Stomach smooth muscle (tissue), 2 donors: ENCODE measurements around the gene SLC27A4.
"Not testable (repeated sequence)": the region's sequence is repeated elsewhere in the genome, so short reads cannot be mapped to it uniquely, and the experiment has no call there.

ENCODE experiments used
- H3K27ac ChIP-seq: one replicate; pipeline ENCODE4 v1.7.0; 2013; ENCODE audit warnings: mild to moderate bottlenecking, low read length, inconsistent platforms
- H3K27me3 ChIP-seq, 2 donors: one replicate each; pipeline ENCODE4 v1.7.0; 2013; ENCODE audit warnings: low read length in 2 of 2; ENCODE audit not compliant: insufficient read depth in 2 of 2, control insufficient read depth in 1 of 2
- H3K36me3 ChIP-seq, 2 donors: one replicate each; pipeline ENCODE4 v1.7.0; 2013; ENCODE audit warnings: low read length in 2 of 2; ENCODE audit not compliant: control insufficient read depth in 2 of 2, insufficient read depth in 2 of 2
- H3K4me1 ChIP-seq: one replicate; pipeline ENCODE4 v1.7.0; 2013; ENCODE audit warnings: low read length; ENCODE audit not compliant: control insufficient read depth, insufficient read depth
- H3K4me3 ChIP-seq, 2 donors: one replicate each; pipeline ENCODE4 v1.7.0; 2013; ENCODE audit warnings: low read length in 2 of 2
- H3K9ac ChIP-seq, 2 donors: one replicate each; pipeline ENCODE4 v1.7.0; 2013; ENCODE audit warnings: low read length in 2 of 2, mild to moderate bottlenecking in 1 of 2
- H3K9me3 ChIP-seq, 2 donors: one replicate each; pipeline ENCODE4 v1.7.0; 2013; ENCODE audit warnings: low read length in 2 of 2; ENCODE audit not compliant: control insufficient read depth in 2 of 2
- donor health status: healthy.
- donor health status: Pancreatic carcinoma.

Gene SLC27A4

DNA sequence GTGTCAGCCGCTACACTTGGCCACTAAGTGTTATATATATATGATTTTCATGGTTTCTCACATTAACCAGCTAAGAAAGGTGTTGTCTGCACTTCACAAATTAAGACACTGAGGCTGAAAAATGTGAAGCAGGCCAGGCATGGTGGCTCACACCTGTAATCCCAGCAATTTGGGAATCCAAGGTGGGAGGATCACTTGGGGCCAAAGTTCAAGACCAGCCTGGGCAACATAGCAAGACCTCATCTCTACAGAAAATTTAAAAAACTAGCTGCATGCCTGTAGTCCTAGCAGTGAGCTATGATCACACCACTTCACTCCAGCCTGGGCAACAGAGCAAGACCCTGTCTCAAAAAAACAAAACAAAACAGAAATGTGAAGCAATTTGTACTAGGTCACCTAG lies 15.9 kb upstream of the SLC27A4 start:
- H3K27ac ChIP-seq: no peak overlapping the region
- peaks cover 25% of the 10 kb centered on the region for H3K4me1 ChIP-seq
- H3K9me3 ChIP-seq: no peaks in the 10 kb centered on the region
- H3K36me3 ChIP-seq: peaks cover 20 to 29% of the 10 kb centered on the region in 2 donors
- H3K9ac ChIP-seq: peak overlapping the region; percentile 16 to 29
- H3K4me3 ChIP-seq: no peak overlapping the region
- no peaks in the 10 kb centered on the region for H3K27me3 ChIP-seq

GRCh38 chr9:128325629-128326028 lies 14.7 kb upstream of the SLC27A4 start:
- no peaks in the 10 kb centered on the region for H3K9me3 ChIP-seq
- peaks cover 20 to 32% of the 10 kb centered on the region in 2 donors for H3K36me3 ChIP-seq
- H3K4me3 ChIP-seq: no peak overlapping the region
- H3K4me1 ChIP-seq: peaks cover 25% of the 10 kb centered on the region
- no peak overlapping the region for H3K27ac ChIP-seq
- no peaks in the 10 kb centered on the region for H3K27me3 ChIP-seq
- H3K9ac ChIP-seq: no peak overlapping the region

DNA sequence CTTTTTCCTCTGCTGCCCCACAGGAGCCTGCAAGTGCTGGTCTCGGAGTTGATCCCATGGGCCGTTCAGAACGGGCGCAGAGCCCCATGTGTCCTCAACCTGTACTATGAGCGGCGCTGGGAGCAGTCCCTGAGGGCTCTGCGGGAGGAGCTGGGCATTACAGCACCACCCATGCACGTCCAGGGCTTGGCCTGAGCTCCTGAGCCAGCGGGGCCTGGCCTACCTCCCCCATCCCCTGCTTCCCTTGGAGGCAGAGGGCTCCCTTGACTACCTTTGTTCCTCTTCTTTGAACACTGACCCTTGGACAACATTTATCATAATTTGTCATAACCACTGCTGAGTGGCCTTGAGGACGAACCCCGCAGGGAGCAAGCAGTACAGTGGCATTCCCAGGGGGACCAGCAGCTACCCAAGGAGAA lies 6.9 kb upstream of the SLC27A4 start:
- Histone ChIP-seq H3K27ac (no peak overlapping the region), H3K9me3 (no peaks in the 10 kb centered on the region), H3K9ac (no peak overlapping the region), H3K36me3 (peaks cover 14 to 19% of the 10 kb centered on the region in 2 donors), H3K4me3 (no peak overlapping the region), H3K4me1 (no peaks in the 10 kb centered on the region), H3K27me3 (no peaks in the 10 kb centered on the region)

DNA sequence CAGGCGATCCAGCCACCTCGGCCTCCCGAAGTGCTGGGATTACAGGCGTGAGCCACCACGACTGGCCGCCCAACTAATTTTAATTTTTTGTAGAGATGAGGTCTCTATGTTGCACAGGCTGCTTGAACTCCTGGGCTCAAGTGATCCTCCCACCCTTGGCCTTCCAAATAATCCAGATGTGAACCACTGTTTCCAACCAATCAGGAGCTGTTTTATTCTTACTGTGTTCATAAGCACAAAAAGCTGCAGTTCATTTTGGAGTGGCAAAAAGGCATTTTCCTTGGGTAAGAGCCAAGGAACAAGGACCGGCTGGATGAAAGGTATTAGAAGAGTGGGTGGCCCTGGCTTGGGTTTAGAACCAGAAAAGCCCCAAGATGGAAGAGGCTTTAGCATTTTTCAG lies 5.2 kb upstream of the SLC27A4 start:
- H3K9ac ChIP-seq: no peak overlapping the region
- H3K27me3 ChIP-seq: no peaks in the 10 kb centered on the region
- H3K4me1 ChIP-seq: peaks cover 4% of the 10 kb centered on the region

DNA sequence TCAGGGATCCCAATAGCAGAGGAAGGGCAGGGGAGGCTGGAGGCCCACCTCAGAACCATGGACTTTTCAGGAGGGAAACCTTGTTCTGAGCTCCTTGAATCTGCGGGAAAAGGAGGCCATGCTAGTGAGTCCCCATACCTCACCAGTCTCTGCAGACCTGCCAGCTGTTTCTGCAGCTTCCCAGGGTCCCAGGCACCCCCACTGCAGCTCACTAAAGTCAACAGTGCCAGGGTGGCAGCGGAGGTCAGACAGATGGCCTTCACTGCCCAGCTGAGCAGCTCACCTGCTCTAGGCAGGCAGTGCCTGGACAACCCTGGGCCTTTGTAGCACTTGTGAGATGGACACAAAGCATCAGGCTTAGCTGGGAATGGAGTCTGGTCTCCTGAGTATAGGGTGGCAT lies 4.4 kb upstream of the SLC27A4 start:
- H3K9me3 ChIP-seq: no peaks in the 10 kb centered on the region
- no peak overlapping the region for H3K9ac ChIP-seq
- no peak overlapping the region for H3K27ac ChIP-seq
- H3K4me3 ChIP-seq: no peak overlapping the region
- no peaks in the 10 kb centered on the region for H3K27me3 ChIP-seq
- peaks cover 10 to 12% of the 10 kb centered on the region in 2 donors for H3K36me3 ChIP-seq
- H3K4me1 ChIP-seq: peaks cover 7% of the 10 kb centered on the region

More for the DNA sequence above, 5.2 kb upstream of the SLC27A4 start:
- Histone ChIP-seq H3K4me3 (no peak overlapping the region), H3K36me3 (peaks cover 10 to 12% of the 10 kb centered on the region in 2 donors), H3K27ac (no peak overlapping the region), H3K9me3 (no peaks in the 10 kb centered on the region)

- Histone ChIP-seq H3K4me1 (peaks cover 17% of the 10 kb centered on the region), H3K9ac (no peak overlapping the region), H3K9me3 (no peaks in the 10 kb centered on the region), H3K27me3 (no peaks in the 10 kb centered on the region), H3K4me3 (no peak overlapping the region), H3K36me3 (peaks cover 3 to 8% of the 10 kb centered on the region in 2 donors), H3K27ac (no peak overlapping the region)
Observed at GRCh38 chr9:128337936-128338335, 2.4 kb upstream of the SLC27A4 start.

DNA sequence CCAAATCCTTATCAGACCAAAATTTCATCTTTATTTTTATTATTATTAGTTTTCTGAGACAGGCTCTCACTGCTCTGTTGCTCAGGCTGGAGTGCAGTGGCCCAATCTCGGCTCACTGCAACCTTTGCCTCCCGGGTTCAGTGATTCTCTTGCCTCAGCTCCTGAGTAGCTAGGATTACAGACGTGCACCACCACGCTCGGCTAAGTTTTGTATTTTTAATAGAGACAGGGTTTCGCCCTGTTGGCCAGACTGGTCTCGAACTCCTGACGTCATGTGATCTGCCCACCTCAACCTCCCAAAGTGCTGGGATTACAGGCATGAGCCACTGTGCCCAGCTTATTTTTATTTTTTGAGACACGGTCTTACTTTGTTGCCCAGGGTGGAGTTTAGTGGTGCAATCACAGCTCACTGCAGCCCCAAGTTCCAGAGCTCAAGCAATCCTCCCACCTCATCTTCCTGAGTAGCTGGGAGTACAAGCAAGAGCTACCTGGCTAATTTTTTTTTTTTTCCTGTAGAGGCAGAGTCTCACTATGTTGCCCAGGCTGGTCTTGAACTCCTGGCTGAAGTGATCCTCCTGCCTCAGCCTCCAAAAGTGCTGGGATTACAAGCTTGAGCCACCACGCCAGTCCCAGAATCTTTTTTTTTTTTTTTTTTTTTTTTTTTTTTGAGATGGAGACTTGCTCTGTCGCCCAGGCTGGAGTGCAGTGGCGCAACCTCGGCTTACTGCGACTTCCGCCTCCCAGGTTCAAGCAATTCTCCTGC lies 1.3 kb upstream of the SLC27A4 start:
- H3K4me1 ChIP-seq: peaks cover 17% of the 10 kb centered on the region
- H3K27me3 ChIP-seq, H3K36me3 ChIP-seq, H3K9ac ChIP-seq, H3K9me3 ChIP-seq, H3K27ac ChIP-seq, H3K4me3 ChIP-seq: not testable (repeated sequence)

GRCh38 chr9:128340691-128341434 lies 536 bp downstream of the SLC27A4 start:
- Histone ChIP-seq H3K9me3 (no peaks in the 10 kb centered on the region), H3K36me3 (peaks cover 10 to 25% of the 10 kb centered on the region in 2 donors), H3K4me3 (peak overlapping the region; percentile 48 to 83), H3K9ac (peak overlapping the region; percentile 69 to 79), H3K27me3 (no peaks in the 10 kb centered on the region), H3K4me1 (peaks cover 17% of the 10 kb centered on the region), H3K27ac (no peak overlapping the region)

DNA sequence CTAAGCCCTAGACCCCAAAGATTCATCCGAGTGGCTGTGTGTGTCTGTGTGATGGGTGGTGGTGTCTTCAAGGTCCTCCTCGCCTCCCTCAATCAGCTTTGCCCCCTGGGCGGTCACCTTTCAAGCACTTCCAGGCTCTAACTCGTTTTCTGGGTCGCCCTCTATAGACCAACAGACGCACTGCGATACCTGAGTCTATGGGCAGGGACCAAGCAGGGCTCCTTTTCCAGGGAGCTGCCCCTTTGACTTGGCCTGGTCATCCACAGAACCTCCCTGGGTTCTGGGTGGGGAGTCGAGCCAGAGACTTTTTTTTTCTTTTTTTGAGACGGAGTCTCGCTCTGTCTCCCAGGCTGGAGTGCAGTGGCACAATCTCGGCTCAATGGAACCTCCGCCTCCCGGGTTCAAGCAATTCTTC lies 1.1 kb downstream of the SLC27A4 start:
- Histone ChIP-seq H3K27me3 (no peaks in the 10 kb centered on the region), H3K27ac (no peak overlapping the region), H3K9me3 (no peaks in the 10 kb centered on the region), H3K36me3 (peaks cover 10 to 25% of the 10 kb centered on the region in 2 donors), H3K4me3 (peak overlapping the region; percentile 48 to 83), H3K9ac (peak overlapping the region in 1 of 2 donors; percentile 69), H3K4me1 (peaks cover 17% of the 10 kb centered on the region)

GRCh38 chr9:128342971-128343680 lies 2.8 kb downstream of the SLC27A4 start:
- Histone ChIP-seq H3K9ac (no peak overlapping the region), H3K27ac (no peak overlapping the region), H3K36me3 (peaks cover 21 to 33% of the 10 kb centered on the region in 2 donors), H3K9me3 (no peaks in the 10 kb centered on the region), H3K4me1 (peaks cover 17% of the 10 kb centered on the region), H3K4me3 (no peak overlapping the region), H3K27me3 (no peaks in the 10 kb centered on the region)
